Esophagus squamous epithelium (tissue), 4 donors: ENCODE results near the gene MAP2K3.

Source experiments
- POLR2A ChIP-seq, 4 donors: fragments of 450-650 bp; IDR thresholded peaks; one replicate each; pipeline ENCODE4 v1.6.1; 2017; ENCODE audit warnings: antibody characterized with exemption in 4 of 4, mild to moderate bottlenecking in 4 of 4, moderate library complexity in 3 of 4
- TF ChIP-seq, protein P1 (sequence below), 6 experiments: fragments of 450-650 bp in 4 of 6; fragments of 200-600 bp in 2 of 6; sonication (generic) in 2 of 6; IDR thresholded peaks; one replicate each; pipeline ENCODE4 v1.5.1; 2016 to 2019; ENCODE audit warnings: antibody characterized with exemption in 6 of 6, mild to moderate bottlenecking in 4 of 6, moderate library complexity in 4 of 6

- TF ChIP-seq, protein P1, sequence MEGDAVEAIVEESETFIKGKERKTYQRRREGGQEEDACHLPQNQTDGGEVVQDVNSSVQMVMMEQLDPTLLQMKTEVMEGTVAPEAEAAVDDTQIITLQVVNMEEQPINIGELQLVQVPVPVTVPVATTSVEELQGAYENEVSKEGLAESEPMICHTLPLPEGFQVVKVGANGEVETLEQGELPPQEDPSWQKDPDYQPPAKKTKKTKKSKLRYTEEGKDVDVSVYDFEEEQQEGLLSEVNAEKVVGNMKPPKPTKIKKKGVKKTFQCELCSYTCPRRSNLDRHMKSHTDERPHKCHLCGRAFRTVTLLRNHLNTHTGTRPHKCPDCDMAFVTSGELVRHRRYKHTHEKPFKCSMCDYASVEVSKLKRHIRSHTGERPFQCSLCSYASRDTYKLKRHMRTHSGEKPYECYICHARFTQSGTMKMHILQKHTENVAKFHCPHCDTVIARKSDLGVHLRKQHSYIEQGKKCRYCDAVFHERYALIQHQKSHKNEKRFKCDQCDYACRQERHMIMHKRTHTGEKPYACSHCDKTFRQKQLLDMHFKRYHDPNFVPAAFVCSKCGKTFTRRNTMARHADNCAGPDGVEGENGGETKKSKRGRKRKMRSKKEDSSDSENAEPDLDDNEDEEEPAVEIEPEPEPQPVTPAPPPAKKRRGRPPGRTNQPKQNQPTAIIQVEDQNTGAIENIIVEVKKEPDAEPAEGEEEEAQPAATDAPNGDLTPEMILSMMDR (IDR thresholded peaks at IDR 0.05), result no peak
- TF ChIP-seq POLR2A (IDR thresholded peaks at IDR 0.05), result no peak
These were observed 48.6 kb upstream of the MAP2K3 start for GRCh38 chr17:21235921-21236320.
